ENCODE data around the gene COL20A1.

The COL20A1 gene

DNA sequence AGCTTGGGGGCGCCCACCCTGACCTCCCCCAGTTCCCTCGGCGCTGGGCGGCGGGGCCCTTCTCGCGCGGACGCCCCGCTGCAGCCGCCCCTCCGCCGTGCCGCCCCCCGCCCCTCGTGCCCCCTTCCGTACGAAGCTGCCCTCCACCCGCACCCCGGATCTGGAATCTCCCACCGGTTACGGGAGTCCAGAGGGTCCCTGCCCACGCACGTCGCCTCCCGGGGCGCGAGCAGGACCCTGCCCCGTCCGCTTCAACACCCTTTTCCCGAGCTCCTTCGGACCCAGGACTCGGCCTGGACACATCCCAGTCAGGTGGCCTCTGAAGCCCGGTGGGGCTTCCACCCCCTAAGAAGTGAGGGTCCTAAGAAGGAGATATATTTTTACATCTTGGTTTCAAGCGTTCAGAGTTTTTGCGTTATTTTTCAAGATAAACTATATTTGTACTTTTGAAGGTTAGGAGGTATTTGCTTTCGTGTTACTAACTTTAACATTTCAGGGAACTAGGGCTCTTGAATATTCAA, 19.9 kb upstream of the COL20A1 start:
- peaks cover 0 to 36% of the 10 kb centered on the region in 2 experiments; a peak in 1 of 3 replicates for H3K36me3 ChIP-seq (ENCODE audit: control insufficient read depth in 2 of 2, insufficient read depth in 1 of 2, low read length in 2 of 2)
- peak overlapping the region; percentile 91 for H3K4me3 ChIP-seq (ENCODE audit: low read depth, low read length)
- peak overlapping the region; percentile 32 for H3K27ac ChIP-seq (ENCODE audit: extremely low read depth, low read depth, low read length)
- TF ChIP-seq GLIS1 (tag by site-specific recombination; IDR thresholded peaks at IDR 0.05) (no peak), ZNF701 (tag by site-specific recombination; IDR thresholded peaks at IDR 0.05) (no peak)
- TF ChIP-seq, protein P1, sequence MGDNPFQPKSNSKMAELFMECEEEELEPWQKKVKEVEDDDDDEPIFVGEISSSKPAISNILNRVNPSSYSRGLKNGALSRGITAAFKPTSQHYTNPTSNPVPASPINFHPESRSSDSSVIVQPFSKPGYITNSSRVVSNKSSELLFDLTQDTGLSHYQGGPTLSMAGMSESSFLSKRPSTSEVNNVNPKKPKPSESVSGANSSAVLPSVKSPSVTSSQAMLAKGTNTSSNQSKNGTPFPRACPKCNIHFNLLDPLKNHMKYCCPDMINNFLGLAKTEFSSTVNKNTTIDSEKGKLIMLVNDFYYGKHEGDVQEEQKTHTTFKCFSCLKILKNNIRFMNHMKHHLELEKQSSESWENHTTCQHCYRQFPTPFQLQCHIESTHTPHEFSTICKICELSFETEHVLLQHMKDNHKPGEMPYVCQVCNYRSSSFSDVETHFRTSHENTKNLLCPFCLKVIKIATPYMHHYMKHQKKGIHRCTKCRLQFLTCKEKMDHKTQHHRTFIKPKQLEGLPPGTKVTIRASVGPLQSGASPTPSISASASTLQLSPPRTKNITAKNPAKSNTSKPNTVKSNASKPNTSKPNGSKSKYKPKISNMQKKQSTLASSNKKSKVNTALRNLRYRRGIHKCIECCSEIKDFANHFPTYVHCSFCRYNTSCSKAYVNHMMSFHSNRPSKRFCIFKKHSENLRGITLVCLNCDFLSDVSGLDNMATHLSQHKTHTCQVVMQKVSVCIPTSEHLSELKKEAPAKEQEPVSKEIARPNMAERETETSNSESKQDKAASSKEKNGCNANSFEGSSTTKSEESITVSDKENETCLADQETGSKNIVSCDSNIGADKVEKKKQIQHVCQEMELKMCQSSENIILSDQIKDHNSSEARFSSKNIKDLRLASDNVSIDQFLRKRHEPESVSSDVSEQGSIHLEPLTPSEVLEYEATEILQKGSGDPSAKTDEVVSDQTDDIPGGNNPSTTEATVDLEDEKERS (tag by site-specific recombination; IDR thresholded peaks at IDR 0.05): no peak
- H3K9me3 ChIP-seq (ENCODE audit: control insufficient read depth, insufficient read depth, low read depth, low read length): no peaks in the 10 kb centered on the region
- no peaks in the 10 kb centered on the region for H3K4me1 ChIP-seq (ENCODE audit: control insufficient read depth, insufficient read depth, low read length)
- ChIA-PET CTCF (interaction anchor here (0.6 to 6.6 kb wide), 2 partner anchors 22 to 49 kb away, joined by 3 to 37 read pairs; no protein-coding TSS in a partner anchor), POLR2A (interaction anchor here (0.9 to 2.9 kb wide), 9 partner anchors 13 to 336 kb away, joined by 3 to 26 read pairs (median 4); partner anchors contain the start of genes BIRC7 and NKAIN4)

DNA sequence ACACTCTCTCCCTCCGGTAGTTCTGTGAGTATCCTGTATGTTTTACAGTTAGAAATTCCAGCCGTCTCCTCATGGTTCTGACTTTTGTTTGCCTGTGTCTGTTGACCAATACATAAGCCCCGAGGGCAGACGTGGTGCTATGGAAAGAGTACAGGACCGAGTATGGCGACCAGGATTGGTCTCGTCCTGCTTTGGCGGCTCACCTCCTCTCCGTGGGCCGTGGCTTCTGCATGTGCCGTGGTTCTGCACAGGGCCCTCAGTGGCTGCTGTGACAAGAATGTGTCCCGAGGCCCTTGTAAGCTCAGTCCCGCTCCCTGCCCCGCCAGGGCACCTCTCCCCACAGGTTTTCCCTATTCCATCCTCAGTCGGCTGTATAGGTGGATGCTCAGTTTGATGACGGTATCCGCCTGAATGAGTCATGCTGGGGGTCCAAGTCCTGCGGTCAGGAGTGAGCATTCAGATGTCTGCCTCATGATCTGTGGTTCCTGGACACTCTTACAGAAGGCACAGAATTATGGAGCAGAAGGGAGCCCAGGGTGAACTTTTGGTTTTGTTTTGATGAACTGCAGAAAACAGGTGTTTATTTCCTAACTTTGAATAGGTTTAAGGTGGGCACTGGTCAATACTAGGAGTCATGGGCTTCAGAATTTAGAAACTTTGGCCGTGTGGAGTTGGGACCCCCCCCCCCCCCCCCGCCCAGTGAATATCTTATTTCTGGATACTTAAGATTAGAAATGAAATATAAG, 19.2 kb upstream of the COL20A1 start:
- H3K27ac ChIP-seq (ENCODE audit: extremely low read depth, low read depth, low read length): peak overlapping the region; percentile 32; the same call in 1 of the 2 replicates
- no peak for TF ChIP-seq OVOL3 (tag by site-specific recombination; IDR thresholded peaks at IDR 0.05)
- no peak for TF ChIP-seq ZNF202 (tag by site-specific recombination; IDR thresholded peaks at IDR 0.05; ENCODE audit: borderline replicate concordance)
- 0 out of 2 replicates have a peak, but pooled peaks have one; percentile 32 for TF ChIP-seq ZNF76 (tag by site-specific recombination; IDR thresholded peaks at IDR 0.05; ENCODE audit: borderline replicate concordance, low read depth)
- no peak for TF ChIP-seq ZNF37A (tag by site-specific recombination; IDR thresholded peaks at IDR 0.05)
- no peak for TF ChIP-seq ZNF626 (tag by site-specific recombination; IDR thresholded peaks at IDR 0.05)
- TF ChIP-seq ZNF558 (tag by site-specific recombination; IDR thresholded peaks at IDR 0.05): no peak
- TF ChIP-seq, protein P2, sequence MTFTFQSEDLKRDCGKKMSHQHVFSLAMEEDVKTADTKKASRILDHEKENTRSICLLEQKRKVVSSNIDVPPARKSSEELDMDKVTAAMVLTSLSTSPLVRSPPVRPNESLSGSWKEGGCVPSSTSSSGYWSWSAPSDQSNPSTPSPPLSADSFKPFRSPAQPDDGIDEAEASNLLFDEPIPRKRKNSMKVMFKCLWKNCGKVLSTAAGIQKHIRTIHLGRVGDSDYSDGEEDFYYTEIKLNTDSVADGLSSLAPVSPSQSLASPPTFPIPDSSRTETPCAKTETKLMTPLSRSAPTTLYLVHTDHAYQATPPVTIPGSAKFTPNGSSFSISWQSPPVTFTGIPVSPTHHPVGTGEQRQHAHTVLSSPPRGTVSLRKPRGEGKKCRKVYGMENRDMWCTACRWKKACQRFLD (tag by site-specific recombination; IDR thresholded peaks at IDR 0.05): no peak
- TF ChIP-seq, protein P3, sequence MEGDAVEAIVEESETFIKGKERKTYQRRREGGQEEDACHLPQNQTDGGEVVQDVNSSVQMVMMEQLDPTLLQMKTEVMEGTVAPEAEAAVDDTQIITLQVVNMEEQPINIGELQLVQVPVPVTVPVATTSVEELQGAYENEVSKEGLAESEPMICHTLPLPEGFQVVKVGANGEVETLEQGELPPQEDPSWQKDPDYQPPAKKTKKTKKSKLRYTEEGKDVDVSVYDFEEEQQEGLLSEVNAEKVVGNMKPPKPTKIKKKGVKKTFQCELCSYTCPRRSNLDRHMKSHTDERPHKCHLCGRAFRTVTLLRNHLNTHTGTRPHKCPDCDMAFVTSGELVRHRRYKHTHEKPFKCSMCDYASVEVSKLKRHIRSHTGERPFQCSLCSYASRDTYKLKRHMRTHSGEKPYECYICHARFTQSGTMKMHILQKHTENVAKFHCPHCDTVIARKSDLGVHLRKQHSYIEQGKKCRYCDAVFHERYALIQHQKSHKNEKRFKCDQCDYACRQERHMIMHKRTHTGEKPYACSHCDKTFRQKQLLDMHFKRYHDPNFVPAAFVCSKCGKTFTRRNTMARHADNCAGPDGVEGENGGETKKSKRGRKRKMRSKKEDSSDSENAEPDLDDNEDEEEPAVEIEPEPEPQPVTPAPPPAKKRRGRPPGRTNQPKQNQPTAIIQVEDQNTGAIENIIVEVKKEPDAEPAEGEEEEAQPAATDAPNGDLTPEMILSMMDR (tag by site-specific recombination; IDR thresholded peaks at IDR 0.05): no peak
- TF ChIP-seq ZSCAN16 (tag by site-specific recombination; IDR thresholded peaks at IDR 0.05): no peak
- TF ChIP-seq FEZF1 (tag by site-specific recombination; IDR thresholded peaks at IDR 0.05): peak; percentile 63; the same call in 1 of the 2 replicates
- peak; percentile 54; the same call in 1 of the 2 replicates for TF ChIP-seq SCRT2 (tag by site-specific recombination; IDR thresholded peaks at IDR 0.05)
- TF ChIP-seq ZNF501 (tag by site-specific recombination; IDR thresholded peaks at IDR 0.05): no peak
- no peak for TF ChIP-seq HOXD13 (CRISPR knock-in tag; IDR thresholded peaks at IDR 0.05; ENCODE audit: borderline replicate concordance)
- no peak for TF ChIP-seq ZNF837 (tag by site-specific recombination; IDR thresholded peaks at IDR 0.05)
- TF ChIP-seq, protein P4, sequence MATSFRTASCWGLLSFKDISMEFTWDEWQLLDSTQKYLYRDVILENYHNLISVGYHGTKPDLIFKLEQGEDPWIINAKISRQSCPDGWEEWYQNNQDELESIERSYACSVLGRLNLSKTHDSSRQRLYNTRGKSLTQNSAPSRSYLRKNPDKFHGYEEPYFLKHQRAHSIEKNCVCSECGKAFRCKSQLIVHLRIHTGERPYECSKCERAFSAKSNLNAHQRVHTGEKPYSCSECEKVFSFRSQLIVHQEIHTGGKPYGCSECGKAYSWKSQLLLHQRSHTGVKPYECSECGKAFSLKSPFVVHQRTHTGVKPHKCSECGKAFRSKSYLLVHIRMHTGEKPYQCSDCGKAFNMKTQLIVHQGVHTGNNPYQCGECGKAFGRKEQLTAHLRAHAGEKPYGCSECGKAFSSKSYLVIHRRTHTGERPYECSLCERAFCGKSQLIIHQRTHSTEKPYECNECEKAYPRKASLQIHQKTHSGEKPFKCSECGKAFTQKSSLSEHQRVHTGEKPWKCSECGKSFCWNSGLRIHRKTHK (tag by site-specific recombination; IDR thresholded peaks at IDR 0.05): no peak
- no peak for TF ChIP-seq GFI1B (tag by site-specific recombination; IDR thresholded peaks at IDR 0.05)
- TF ChIP-seq, protein P5, sequence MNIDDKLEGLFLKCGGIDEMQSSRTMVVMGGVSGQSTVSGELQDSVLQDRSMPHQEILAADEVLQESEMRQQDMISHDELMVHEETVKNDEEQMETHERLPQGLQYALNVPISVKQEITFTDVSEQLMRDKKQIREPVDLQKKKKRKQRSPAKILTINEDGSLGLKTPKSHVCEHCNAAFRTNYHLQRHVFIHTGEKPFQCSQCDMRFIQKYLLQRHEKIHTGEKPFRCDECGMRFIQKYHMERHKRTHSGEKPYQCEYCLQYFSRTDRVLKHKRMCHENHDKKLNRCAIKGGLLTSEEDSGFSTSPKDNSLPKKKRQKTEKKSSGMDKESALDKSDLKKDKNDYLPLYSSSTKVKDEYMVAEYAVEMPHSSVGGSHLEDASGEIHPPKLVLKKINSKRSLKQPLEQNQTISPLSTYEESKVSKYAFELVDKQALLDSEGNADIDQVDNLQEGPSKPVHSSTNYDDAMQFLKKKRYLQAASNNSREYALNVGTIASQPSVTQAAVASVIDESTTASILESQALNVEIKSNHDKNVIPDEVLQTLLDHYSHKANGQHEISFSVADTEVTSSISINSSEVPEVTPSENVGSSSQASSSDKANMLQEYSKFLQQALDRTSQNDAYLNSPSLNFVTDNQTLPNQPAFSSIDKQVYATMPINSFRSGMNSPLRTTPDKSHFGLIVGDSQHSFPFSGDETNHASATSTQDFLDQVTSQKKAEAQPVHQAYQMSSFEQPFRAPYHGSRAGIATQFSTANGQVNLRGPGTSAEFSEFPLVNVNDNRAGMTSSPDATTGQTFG (tag by site-specific recombination; IDR thresholded peaks at IDR 0.05; ENCODE audit: borderline replicate concordance): no peak
- TF ChIP-seq, protein P6, sequence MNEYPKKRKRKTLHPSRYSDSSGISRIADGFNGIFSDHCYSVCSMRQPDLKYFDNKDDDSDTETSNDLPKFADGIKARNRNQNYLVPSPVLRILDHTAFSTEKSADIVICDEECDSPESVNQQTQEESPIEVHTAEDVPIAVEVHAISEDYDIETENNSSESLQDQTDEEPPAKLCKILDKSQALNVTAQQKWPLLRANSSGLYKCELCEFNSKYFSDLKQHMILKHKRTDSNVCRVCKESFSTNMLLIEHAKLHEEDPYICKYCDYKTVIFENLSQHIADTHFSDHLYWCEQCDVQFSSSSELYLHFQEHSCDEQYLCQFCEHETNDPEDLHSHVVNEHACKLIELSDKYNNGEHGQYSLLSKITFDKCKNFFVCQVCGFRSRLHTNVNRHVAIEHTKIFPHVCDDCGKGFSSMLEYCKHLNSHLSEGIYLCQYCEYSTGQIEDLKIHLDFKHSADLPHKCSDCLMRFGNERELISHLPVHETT (tag by site-specific recombination; IDR thresholded peaks at IDR 0.05): no peak

More for the DNA sequence above, 19.2 kb upstream of the COL20A1 start:
- Histone ChIP-seq H3K4me1 (ENCODE audit: control insufficient read depth, insufficient read depth, low read length) (no peaks in the 10 kb centered on the region), H3K36me3 (ENCODE audit: control insufficient read depth in 2 of 2, insufficient read depth in 1 of 2, low read length in 2 of 2) (peaks cover 0 to 43% of the 10 kb centered on the region in 2 experiments; a peak in 1 of 3 replicates), H3K9me3 (ENCODE audit: control insufficient read depth, insufficient read depth, low read depth, low read length) (no peaks in the 10 kb centered on the region), H3K4me3 (ENCODE audit: low read depth, low read length) (peak overlapping the region; percentile 91)
- ChIA-PET POLR2A (interaction anchor here (1.0 to 2.9 kb wide), 4 partner anchors 13 to 57 kb away, joined by 3 to 26 read pairs (median 4); partner anchors contain the start of gene BIRC7), CTCF (interaction anchor here (0.7 to 6.6 kb wide), 3 partner anchors 49 to 50 kb away, joined by 4 to 37 read pairs (median 11); no protein-coding TSS in a partner anchor)

All from HEK293 (cell line).